NCI-H1694 treated with DMSO at 0.1 percent for 48 hours (cell line): ENCODE measurements around the gene SEMA3F.

Experiments
- DNase-seq: peaks from one replicate; lab custom pipeline; 2025; lab: John Stamatoyannopoulos, UW

Gene SEMA3F

DNA sequence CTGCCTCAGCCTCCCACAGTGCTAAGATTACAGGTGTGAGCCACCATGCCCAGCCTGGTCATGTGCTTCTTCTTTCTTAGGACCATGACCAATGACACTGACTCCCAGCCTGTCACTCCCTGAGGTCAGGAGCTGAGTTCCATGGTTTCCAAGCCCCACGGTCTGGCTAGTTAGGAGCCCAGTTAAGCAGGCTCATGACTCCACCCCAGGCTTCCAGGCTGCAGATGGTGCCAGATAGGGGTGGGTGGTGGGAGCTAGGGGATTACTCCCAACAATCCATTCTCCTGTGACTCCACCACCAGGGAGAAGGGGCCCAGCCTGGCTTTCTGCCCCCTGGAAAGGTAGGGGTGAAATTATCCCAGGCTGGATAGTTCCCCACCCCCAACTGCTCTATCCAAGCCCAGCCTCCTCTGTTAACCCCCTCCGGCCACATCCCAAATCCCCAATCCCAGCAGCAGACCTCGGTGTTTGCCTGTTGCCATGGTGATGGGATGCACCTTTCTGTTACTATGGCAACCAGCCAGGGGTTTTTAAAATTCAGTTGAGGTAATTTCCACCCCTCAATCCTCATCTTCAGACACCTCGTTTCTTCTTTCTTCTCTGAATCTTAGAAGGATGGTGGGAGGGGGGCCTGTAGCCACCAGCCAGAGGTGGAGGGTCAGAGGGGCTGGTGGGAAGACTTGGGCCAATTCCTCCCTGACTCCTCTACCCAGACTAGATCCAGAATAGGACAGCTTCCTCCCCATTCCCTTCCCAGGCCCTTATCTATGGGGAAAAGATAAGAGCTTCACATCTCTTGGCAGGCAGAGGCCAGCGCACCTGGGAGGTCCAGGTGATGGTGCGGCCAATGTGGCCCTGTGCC is 22.5 kb upstream of the SEMA3F start:
- no peak for DNase-seq

- no peak for DNase-seq
Measured at GRCh38 chr3:50133283-50133615, 21.9 kb upstream of the SEMA3F start.

- DNase-seq: no peak
Measured at GRCh38 chr3:50134367-50134766, 20.8 kb upstream of the SEMA3F start.

GRCh38 chr3:50135964-50136363 is 19.2 kb upstream of the SEMA3F start:
- no peak for DNase-seq

GRCh38 chr3:50136714-50137405 is 18.3 kb upstream of the SEMA3F start:
- DNase-seq: no peak

DNA sequence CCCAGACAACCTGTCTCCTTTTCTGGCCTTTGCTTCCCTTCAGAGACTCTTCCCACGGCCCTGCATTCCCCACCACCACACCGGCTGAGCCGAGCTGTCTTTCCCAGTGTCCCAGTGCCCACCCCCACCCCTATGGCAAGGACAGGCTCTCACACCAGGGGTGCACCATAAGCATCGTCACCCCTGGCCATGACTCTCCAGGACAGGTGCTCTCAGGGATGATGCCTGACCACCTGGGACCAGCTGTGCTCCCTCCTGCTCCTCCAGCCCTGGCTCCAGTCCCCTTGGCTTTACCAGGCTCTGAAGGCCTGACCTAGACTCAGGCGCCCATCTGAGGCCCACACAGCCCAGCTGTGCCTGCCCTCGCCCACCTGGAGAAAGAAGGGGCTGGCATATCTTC is 17.6 kb upstream of the SEMA3F start:
- no peak for DNase-seq

- DNase-seq: peak; percentile 11
Measured at GRCh38 chr3:50138266-50139200, 16.6 kb upstream of the SEMA3F start.

GRCh38 chr3:50139308-50139707 is 15.8 kb upstream of the SEMA3F start:
- DNase-seq: no peak

DNA sequence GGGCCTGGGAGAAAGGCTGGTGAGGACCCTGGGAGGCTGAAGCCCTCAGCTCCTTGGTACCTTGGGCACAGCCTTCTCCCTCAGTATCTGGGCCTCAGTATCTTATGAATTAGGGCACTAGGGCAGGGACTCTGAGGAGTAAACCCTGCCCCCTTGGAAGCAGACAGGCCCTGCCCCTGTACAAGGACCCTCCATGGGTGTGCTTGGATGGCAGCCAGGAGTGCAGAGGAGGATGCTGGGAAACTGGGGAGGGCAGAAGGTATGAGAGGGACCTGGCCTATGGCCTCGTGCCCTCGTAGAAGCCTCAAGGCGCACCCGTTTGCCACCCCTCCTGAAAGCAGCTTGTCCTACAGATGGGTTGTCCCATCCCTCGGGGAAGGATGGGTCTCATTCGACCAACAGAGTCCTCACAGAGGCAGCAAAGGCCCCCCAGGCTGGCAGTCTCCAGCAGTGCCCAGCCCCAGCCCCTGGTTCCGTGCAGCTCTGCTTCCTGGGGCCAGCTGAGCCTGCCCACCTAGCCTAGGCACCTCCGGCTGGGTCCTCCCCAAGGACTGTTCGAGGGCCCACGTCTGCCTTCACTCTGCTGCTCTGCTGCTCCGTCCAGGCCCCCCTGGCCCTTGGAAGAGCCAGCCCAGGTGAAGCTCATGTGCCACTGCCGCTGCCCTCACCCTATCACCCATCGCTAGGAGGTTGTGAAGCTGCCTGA is 15.3 kb upstream of the SEMA3F start:
- DNase-seq: peak; percentile 10

DNA sequence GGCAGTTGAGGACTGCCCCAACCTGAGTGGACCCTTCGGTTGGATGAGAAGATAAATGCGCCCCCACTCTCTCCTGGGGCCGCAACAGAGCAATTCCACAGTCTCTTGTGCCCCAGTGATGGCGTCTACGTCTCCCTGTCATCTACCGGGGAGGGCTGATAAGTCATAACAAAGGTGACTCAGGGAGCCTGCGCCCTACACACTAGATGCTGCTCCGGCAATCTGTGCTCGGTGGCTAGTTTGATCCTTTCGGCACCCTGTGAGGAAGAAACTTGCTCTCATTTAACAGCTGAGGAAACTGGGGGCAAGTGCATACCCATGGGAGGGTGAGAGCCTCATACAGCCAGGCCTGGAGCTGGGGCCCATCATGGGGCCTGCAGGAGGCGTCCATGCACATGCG is 14.1 kb upstream of the SEMA3F start:
- DNase-seq: no peak

DNA sequence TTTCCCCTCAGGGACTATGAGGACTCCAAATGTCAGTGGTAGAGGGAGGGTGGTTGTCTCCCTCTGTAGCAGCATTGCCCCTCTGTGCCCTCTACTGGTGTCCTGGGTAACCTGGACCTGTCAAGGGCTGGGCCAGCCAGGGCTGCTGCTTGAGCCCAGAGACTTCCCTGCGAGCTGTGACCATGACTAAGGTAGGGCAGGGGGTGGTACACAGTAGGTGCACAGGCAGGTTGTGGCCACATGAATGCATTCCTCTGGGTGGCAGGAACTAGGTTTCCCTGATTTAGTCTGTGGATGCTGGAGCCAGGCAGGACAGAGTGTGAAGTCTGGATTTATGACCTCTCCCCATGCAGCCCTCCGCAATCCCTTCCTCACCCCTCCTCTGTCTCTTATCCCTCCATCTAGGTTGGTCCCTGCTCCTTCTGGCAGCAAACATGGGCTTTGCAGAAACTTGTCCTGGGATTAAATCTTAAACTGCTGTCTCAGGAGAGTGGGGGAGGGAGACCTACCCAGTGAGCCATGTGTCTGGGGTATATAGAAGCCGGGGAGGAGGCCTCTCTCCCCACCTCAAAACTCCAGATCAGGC is 8.7 kb upstream of the SEMA3F start:
- no peak for DNase-seq

- no peak for DNase-seq
Measured at GRCh38 chr3:50147016-50147415, 8.1 kb upstream of the SEMA3F start.

GRCh38 chr3:50147447-50147846 is 7.7 kb upstream of the SEMA3F start:
- DNase-seq: no peak

- no peak for DNase-seq
Measured at GRCh38 chr3:50147861-50148260, 7.3 kb upstream of the SEMA3F start.

GRCh38 chr3:50150404-50150750 is 4.7 kb upstream of the SEMA3F start:
- no peak for DNase-seq

DNA sequence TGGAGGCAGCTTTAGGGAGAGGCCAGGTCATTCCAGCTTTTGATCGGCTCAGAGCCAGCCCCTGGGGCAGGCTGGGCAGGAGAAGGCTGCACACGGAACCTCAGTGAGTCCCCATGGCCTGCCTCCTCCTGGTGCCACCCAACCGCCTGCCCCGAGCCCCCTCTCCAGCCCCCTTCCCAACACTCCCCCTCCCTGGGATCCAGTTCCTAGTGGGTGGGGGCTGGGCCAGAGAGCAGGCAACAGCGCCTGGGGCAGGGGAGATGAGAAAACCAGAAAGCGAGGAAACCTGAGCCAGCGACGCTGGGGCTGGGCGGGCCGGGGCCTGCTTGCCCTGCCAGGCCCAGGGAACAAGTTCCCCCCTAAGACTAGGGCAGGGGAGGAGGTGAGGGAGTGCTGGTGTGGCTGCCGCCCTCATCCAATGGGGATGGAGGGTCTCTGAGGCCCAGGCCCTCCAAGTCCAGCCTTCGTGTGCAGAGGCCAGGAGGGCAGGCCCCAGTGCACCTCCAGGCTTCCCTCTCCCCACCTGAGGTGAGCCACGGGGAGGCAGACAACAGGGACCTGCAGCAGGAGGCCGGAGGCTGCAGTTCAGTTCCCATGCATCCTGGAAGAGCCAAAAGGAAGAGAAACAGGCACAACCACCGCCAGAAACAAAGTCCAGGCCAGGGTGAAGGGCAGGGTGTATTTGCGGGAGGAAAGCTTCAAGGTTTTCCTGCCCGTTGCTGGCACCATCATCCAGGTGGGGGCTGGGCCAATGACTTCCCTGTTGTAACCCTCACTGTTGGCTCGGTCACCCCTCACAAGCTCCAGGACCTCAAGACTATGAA is 4.0 kb upstream of the SEMA3F start:
- no peak for DNase-seq

DNA sequence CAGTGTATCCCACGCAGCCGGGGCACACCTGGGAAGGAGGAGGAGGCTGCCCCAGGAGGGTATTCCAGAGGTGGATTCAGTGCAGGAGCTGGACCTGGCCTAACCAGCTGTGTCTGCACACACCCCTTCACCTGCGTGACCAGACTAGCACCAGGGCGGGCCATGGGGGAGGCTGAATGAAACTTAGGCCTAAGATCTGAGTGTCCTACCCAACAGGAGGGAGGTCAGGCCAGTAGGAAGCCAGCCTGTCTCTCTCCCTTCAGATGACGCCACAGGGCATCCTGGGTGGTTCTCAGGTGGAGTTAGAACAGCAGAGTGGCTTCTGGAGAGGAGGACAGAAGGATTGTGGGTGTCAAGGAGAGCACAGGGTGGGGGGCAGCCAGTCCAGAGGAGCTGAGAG is 3.4 kb upstream of the SEMA3F start:
- DNase-seq: no peak

DNA sequence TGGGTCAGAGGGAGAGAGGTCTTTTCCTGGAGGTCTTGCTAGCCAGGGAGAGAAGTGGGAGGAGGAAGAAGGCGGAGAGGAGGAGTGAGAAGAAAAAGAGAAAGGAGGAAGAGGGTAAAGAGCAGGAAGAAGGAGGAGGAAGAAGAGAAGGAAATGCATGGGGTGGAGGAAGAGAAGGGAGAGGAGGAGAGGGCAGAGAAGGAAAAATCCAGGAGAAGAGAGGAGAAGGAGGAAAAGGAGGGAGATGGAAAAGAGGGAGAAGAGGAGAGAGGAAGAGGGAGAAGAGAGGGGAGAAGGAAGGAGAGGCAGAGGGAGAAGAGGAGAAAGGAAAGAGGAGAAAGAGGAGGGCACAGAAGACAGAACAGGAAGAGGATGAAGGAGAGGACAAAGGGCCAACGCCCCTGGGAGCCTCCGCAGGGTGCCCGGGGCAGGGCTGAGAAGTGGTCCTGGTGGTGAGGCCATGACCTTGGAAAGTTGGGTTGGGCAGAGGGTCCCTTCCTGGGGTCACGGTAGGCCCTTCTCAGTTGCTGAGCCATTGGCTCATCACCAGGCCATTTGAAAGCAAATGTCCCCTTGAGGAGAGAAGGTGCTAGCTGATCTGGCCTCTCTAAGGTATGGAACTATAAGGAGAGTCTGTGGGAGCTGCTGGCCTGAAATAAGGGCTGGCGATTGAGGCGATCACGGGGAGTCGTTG is 1.2 kb upstream of the SEMA3F start:
- DNase-seq: no peak

GRCh38 chr3:50154476-50154839 is 666 bp upstream of the SEMA3F start:
- no peak for DNase-seq

GRCh38 chr3:50155491-50155878 is 361 bp downstream of the SEMA3F start:
- DNase-seq: no peak
